Neuron (in vitro differentiated cells): Measurements from ENCODE around the gene TSTD1.

Experiments
- H2AFZ ChIP-seq: one replicate; pipeline ENCODE4 v1.6.1; 2013; ENCODE audit warnings: low read depth, mild to moderate bottlenecking, inconsistent platforms, low read length, moderate library complexity
- H3K27me3 ChIP-seq: one replicate; pipeline ENCODE4 v1.6.1; 2013; ENCODE audit warnings: low read length; ENCODE audit not compliant: insufficient read depth
- H3K36me3 ChIP-seq: one replicate; pipeline ENCODE4 v1.6.1; 2013; ENCODE audit warnings: low read length; ENCODE audit not compliant: insufficient read depth
- H3K4me1 ChIP-seq: one replicate; pipeline ENCODE4 v1.6.1; 2013; ENCODE audit warnings: low read length; ENCODE audit not compliant: insufficient read depth
- H3K4me3 ChIP-seq: 2 replicates; pipeline ENCODE4 v1.5.1; 2013; ENCODE audit warnings: mild to moderate bottlenecking, low read length, moderate library complexity
- H3K9me3 ChIP-seq: one replicate; pipeline ENCODE4 v1.6.1; 2013; ENCODE audit warnings: low read length

TSTD1 gene

GRCh38 chr1:161038523-161039153 is at the start of gene TSTD1:
Gene TSTD1 (minus strand): TSS chr1:161038964. CDS start chr1:161038889, 75 bp downstream.
- no peaks in the 10 kb centered on the region for H3K9me3 ChIP-seq

GRCh38 chr1:161086457-161086856 is 47.7 kb upstream of the TSTD1 start:
- peaks cover 33% of the 10 kb centered on the region for H3K27me3 ChIP-seq
- H3K4me3 ChIP-seq, result no peak overlapping the region
- H2AFZ ChIP-seq, result no peak overlapping the region
- H3K36me3 ChIP-seq, result no peaks in the 10 kb centered on the region
- H3K4me1 ChIP-seq, result no peaks in the 10 kb centered on the region
- H3K9me3 ChIP-seq, result no peaks in the 10 kb centered on the region

More at GRCh38 chr1:161038523-161039153, at the start of gene TSTD1:
- Histone ChIP-seq H3K36me3 (peaks cover 47% of the 10 kb centered on the region), H3K27me3 (no peaks in the 10 kb centered on the region), H2AFZ (no peak within 1 kb of the TSS), H3K4me3 (no peak within 1 kb of the TSS), H3K4me1 (peaks cover 3% of the 10 kb centered on the region)

- Histone ChIP-seq H3K4me3 (no peak overlapping the region), H3K36me3 (no peaks in the 10 kb centered on the region), H2AFZ (no peak overlapping the region)
Observed at GRCh38 chr1:161085165-161085564, 46.4 kb upstream of the TSTD1 start.

GRCh38 chr1:161084597-161084988 is 45.8 kb upstream of the TSTD1 start:
- Histone ChIP-seq H3K9me3 (no peaks in the 10 kb centered on the region), H3K4me3 (no peak overlapping the region), H3K4me1 (peaks cover 10% of the 10 kb centered on the region), H3K36me3 (no peaks in the 10 kb centered on the region), H2AFZ (no peak overlapping the region), H3K27me3 (peaks cover 27% of the 10 kb centered on the region)

More at GRCh38 chr1:161085165-161085564, 46.4 kb upstream of the TSTD1 start:
- Histone ChIP-seq H3K9me3 (no peaks in the 10 kb centered on the region), H3K27me3 (peaks cover 27% of the 10 kb centered on the region), H3K4me1 (peaks cover 8% of the 10 kb centered on the region)

GRCh38 chr1:161083748-161084596 is 45.2 kb upstream of the TSTD1 start:
- Histone ChIP-seq H2AFZ (no peak overlapping the region), H3K4me3 (no peak overlapping the region), H3K36me3 (no peaks in the 10 kb centered on the region), H3K9me3 (no peaks in the 10 kb centered on the region), H3K27me3 (peaks cover 25% of the 10 kb centered on the region), H3K4me1 (peaks cover 10% of the 10 kb centered on the region)

GRCh38 chr1:161082996-161083747 is 44.4 kb upstream of the TSTD1 start:
- no peaks in the 10 kb centered on the region for H3K9me3 ChIP-seq
- no peak overlapping the region for H3K4me3 ChIP-seq
- peaks cover 17% of the 10 kb centered on the region for H3K27me3 ChIP-seq
- H3K4me1 ChIP-seq, result peaks cover 10% of the 10 kb centered on the region
- no peak overlapping the region for H2AFZ ChIP-seq
- no peaks in the 10 kb centered on the region for H3K36me3 ChIP-seq

- H3K4me3 ChIP-seq, result no peak overlapping the region
Observed at GRCh38 chr1:161082483-161082882, 43.7 kb upstream of the TSTD1 start.

GRCh38 chr1:161081519-161081918 is 42.8 kb upstream of the TSTD1 start:
- Histone ChIP-seq H3K27me3 (peaks cover 7% of the 10 kb centered on the region), H3K36me3 (no peaks in the 10 kb centered on the region), H3K4me3 (no peak overlapping the region), H3K4me1 (peaks cover 10% of the 10 kb centered on the region), H2AFZ (no peak overlapping the region), H3K9me3 (no peaks in the 10 kb centered on the region)

More at GRCh38 chr1:161082483-161082882, 43.7 kb upstream of the TSTD1 start:
- H3K9me3 ChIP-seq, result no peaks in the 10 kb centered on the region
- no peaks in the 10 kb centered on the region for H3K36me3 ChIP-seq
- no peak overlapping the region for H2AFZ ChIP-seq
- peaks cover 10% of the 10 kb centered on the region for H3K27me3 ChIP-seq
- H3K4me1 ChIP-seq, result peaks cover 10% of the 10 kb centered on the region

- no peaks in the 10 kb centered on the region for H3K36me3 ChIP-seq
- H3K4me1 ChIP-seq, result peaks cover 10% of the 10 kb centered on the region
- H3K27me3 ChIP-seq, result no peaks in the 10 kb centered on the region
- no peak overlapping the region for H2AFZ ChIP-seq
- no peak overlapping the region for H3K4me3 ChIP-seq
- no peaks in the 10 kb centered on the region for H3K9me3 ChIP-seq
Observed at GRCh38 chr1:161080441-161081405, 42.0 kb upstream of the TSTD1 start.

- no peaks in the 10 kb centered on the region for H3K36me3 ChIP-seq
- H3K27me3 ChIP-seq, result no peaks in the 10 kb centered on the region
- H3K4me3 ChIP-seq, result no peak overlapping the region
- H3K9me3 ChIP-seq, result no peaks in the 10 kb centered on the region
- no peak overlapping the region for H2AFZ ChIP-seq
- H3K4me1 ChIP-seq, result peaks cover 10% of the 10 kb centered on the region
Observed at GRCh38 chr1:161079436-161080110, 40.8 kb upstream of the TSTD1 start.

- no peak overlapping the region for H2AFZ ChIP-seq
- no peaks in the 10 kb centered on the region for H3K9me3 ChIP-seq
- peaks cover 18% of the 10 kb centered on the region for H3K4me1 ChIP-seq
- no peak overlapping the region for H3K4me3 ChIP-seq
- no peaks in the 10 kb centered on the region for H3K36me3 ChIP-seq
- H3K27me3 ChIP-seq, result no peaks in the 10 kb centered on the region
Observed at GRCh38 chr1:161077426-161077825, 38.7 kb upstream of the TSTD1 start.

GRCh38 chr1:161076410-161076809 is 37.6 kb upstream of the TSTD1 start:
- H2AFZ ChIP-seq, result no peak overlapping the region
- H3K4me3 ChIP-seq, result no peak overlapping the region
- H3K36me3 ChIP-seq, result no peaks in the 10 kb centered on the region
- no peaks in the 10 kb centered on the region for H3K9me3 ChIP-seq
- no peaks in the 10 kb centered on the region for H3K27me3 ChIP-seq
- peaks cover 18% of the 10 kb centered on the region for H3K4me1 ChIP-seq
